GM18868 (cell line): Measurements from ENCODE around the gene TMEM163.

Experiments
- ATAC-seq: cut with Tn5 transposase; IDR thresholded peaks from one replicate; pipeline ENCODE4 v1.9.1; 2021; ENCODE audit warnings: mild to moderate bottlenecking, moderate library complexity; ENCODE audit not compliant: unreplicated experiment

The TMEM163 gene

GRCh38 chr2:134583997-134584520, 134.7 kb downstream of the TMEM163 start:
- no peak for ATAC-seq

- peak; percentile 48 for ATAC-seq
These were observed 135.3 kb downstream of the TMEM163 start for GRCh38 chr2:134583462-134583861.

GRCh38 chr2:134582547-134582899, 136.3 kb downstream of the TMEM163 start:
- peak; percentile 54 for ATAC-seq

- peak; percentile 70 for ATAC-seq
These were observed 136.8 kb downstream of the TMEM163 start for GRCh38 chr2:134581877-134582546.

GRCh38 chr2:134578316-134578715, 140.5 kb downstream of the TMEM163 start:
- no peak for ATAC-seq

GRCh38 chr2:134576478-134576877, 142.3 kb downstream of the TMEM163 start:
- no peak for ATAC-seq

GRCh38 chr2:134575888-134576287, 142.9 kb downstream of the TMEM163 start:
- ATAC-seq, result no peak

GRCh38 chr2:134574611-134575330, 144.0 kb downstream of the TMEM163 start:
- no peak for ATAC-seq

GRCh38 chr2:134573724-134574123, 145.1 kb downstream of the TMEM163 start:
- no peak for ATAC-seq

GRCh38 chr2:134573085-134573370, 145.8 kb downstream of the TMEM163 start:
- no peak for ATAC-seq

GRCh38 chr2:134572314-134573084, 146.3 kb downstream of the TMEM163 start:
- ATAC-seq, result no peak

GRCh38 chr2:134570676-134571075, 148.1 kb downstream of the TMEM163 start:
- ATAC-seq, result peak; percentile 81

GRCh38 chr2:134568413-134568812, 150.4 kb downstream of the TMEM163 start:
- ATAC-seq, result no peak

- ATAC-seq, result no peak
These were observed 151.1 kb downstream of the TMEM163 start for GRCh38 chr2:134567666-134568065.

GRCh38 chr2:134564955-134565354, 153.8 kb downstream of the TMEM163 start:
- ATAC-seq, result peak; percentile 43

GRCh38 chr2:134564549-134564948, 154.3 kb downstream of the TMEM163 start:
- peak; percentile 88 for ATAC-seq

GRCh38 chr2:134558208-134558830, 160.5 kb downstream of the TMEM163 start:
- no peak for ATAC-seq

GRCh38 chr2:134555411-134555810, 163.4 kb downstream of the TMEM163 start:
- ATAC-seq, result no peak

GRCh38 chr2:134553657-134554056, 165.1 kb downstream of the TMEM163 start:
- ATAC-seq, result no peak

- no peak for ATAC-seq
These were observed 168.1 kb downstream of the TMEM163 start for GRCh38 chr2:134550566-134551164.

- no peak for ATAC-seq
These were observed 169.7 kb downstream of the TMEM163 start for GRCh38 chr2:134549104-134549503.
